IMR-90 (cell line): ENCODE data around the gene DDX41. TPM values are rescaled to one million over a fixed set of nuclear protein-coding genes. Genes with fewer than 3 reads are reported as not detected.

Experiments
- ATAC-seq: fragments of 200-7000 bp; cut with Tn5 transposase; 2 replicates; pipeline ENCODE4 v1.9.1; 2020; ENCODE audit warnings: low read depth, mild to moderate bottlenecking, moderate library complexity
- BruUV-seq: library from RNA; stranded (reverse); fragments of 400-500 nt; replicated peaks from 2 replicates; lab custom pipeline; 2021; lab: Mats Ljungman, UMichigan
- CTCF ChIA-PET: fragments of 300-600 bp; formaldehyde crosslinking; extraction: SDS; loops from one replicate; lab custom pipeline; 2021; ENCODE audit warnings: antibody characterized with exemption; lab: Yijun Ruan, JAX
- POLR2A ChIA-PET: fragments of 300-600 bp; sonication (Branson Sonifier 250); formaldehyde crosslinking; loops from one replicate; lab custom pipeline; 2022; ENCODE audit warnings: antibody characterized with exemption; ENCODE audit not compliant: unreplicated experiment; lab: Charles Lee
- DNase-seq: peaks from one replicate; pipeline ENCODE4 v3.0.0; 2013
- H2AFZ ChIP-seq: replicated peaks from 2 replicates; pipeline ENCODE3; 2013; ENCODE audit warnings: low read length, mild to moderate bottlenecking; ENCODE audit not compliant: poor library complexity
- H2AK5ac ChIP-seq: 2 replicates; pipeline ENCODE4 v1.6.1; 2013; ENCODE audit warnings: low read depth, low read length, inconsistent platforms
- H2AK9ac ChIP-seq: replicated peaks from 2 replicates; pipeline ENCODE3; 2013; ENCODE audit warnings: mild to moderate bottlenecking, low read depth, low read length, moderate library complexity; ENCODE audit not compliant: poor library complexity
- H2BK120ac ChIP-seq: 2 replicates; pipeline ENCODE4 v1.6.1; 2013; ENCODE audit warnings: low read depth, low read length, inconsistent platforms
- H2BK15ac ChIP-seq: 3 replicates; pipeline ENCODE4 v1.6.1; 2013; ENCODE audit warnings: low read depth, low read length, inconsistent platforms
- H2BK20ac ChIP-seq: 2 replicates; pipeline ENCODE4 v1.6.1; 2013; ENCODE audit warnings: low read depth, mild to moderate bottlenecking, inconsistent platforms, low read length, moderate library complexity
- H2BK5ac ChIP-seq: 2 replicates; pipeline ENCODE4 v1.6.1; 2013; ENCODE audit warnings: mild to moderate bottlenecking, low read depth, low read length, inconsistent platforms; ENCODE audit not compliant: poor library complexity, severe bottlenecking
- H3K14ac ChIP-seq: replicated peaks from 2 replicates; pipeline ENCODE4 v1.6.1; 2013; ENCODE audit warnings: low read depth, low read length, inconsistent platforms
- H3K18ac ChIP-seq: 2 replicates; pipeline ENCODE4 v1.6.1; 2013; ENCODE audit warnings: low read depth, low read length, control low read depth
- H3K23ac ChIP-seq: 2 replicates; pipeline ENCODE4 v1.6.1; 2013; ENCODE audit warnings: low read depth, low read length, inconsistent platforms
- H3K27ac ChIP-seq: 2 replicates; pipeline ENCODE4 v1.5.1; 2013; ENCODE audit warnings: mild to moderate bottlenecking, control low read depth, low read length; ENCODE audit not compliant: insufficient read depth
- H3K27me3 ChIP-seq: 2 replicates; pipeline ENCODE4 v1.6.1; 2013; ENCODE audit warnings: low read length; ENCODE audit not compliant: control insufficient read depth, insufficient read depth
- H3K36me3 ChIP-seq: 2 replicates; pipeline ENCODE4 v1.6.1; 2013; ENCODE audit warnings: low read length, mixed read lengths; ENCODE audit not compliant: control insufficient read depth, insufficient read depth
- H3K4ac ChIP-seq: 2 replicates; pipeline ENCODE4 v1.6.1; 2013; ENCODE audit warnings: low read depth, low read length, inconsistent platforms
- H3K4me1 ChIP-seq: 2 replicates; pipeline ENCODE4 v1.6.1; 2013; ENCODE audit warnings: low read length, mixed read lengths; ENCODE audit not compliant: control insufficient read depth, insufficient read depth
- H3K4me2 ChIP-seq: 2 replicates; pipeline ENCODE4 v1.6.1; 2013; ENCODE audit warnings: low read depth, mild to moderate bottlenecking, control low read depth, low read length, moderate library complexity
- H3K4me3 ChIP-seq: 2 replicates; pipeline ENCODE4 v1.5.1; 2013; ENCODE audit warnings: low read depth, mild to moderate bottlenecking, control low read depth, low read length, moderate library complexity; ENCODE audit not compliant: insufficient read depth
- H3K56ac ChIP-seq: 2 replicates; pipeline ENCODE4 v1.6.1; 2013; ENCODE audit warnings: low read length, inconsistent platforms; ENCODE audit not compliant: insufficient read depth; ENCODE audit errors: extremely low read depth
- H3K79me1 ChIP-seq, 2 experiments: 2 replicates each; pipeline ENCODE4 v1.6.1; 2013; ENCODE audit warnings: low read length in 2 of 2, inconsistent platforms in 1 of 2, low read depth in 1 of 2
- H3K9ac ChIP-seq: 2 replicates; pipeline ENCODE4 v1.6.1; 2013; ENCODE audit warnings: low read depth, low read length, control low read depth
- H3K9me1 ChIP-seq: 2 replicates; pipeline ENCODE4 v1.6.1; 2013; ENCODE audit warnings: low read length, inconsistent platforms; ENCODE audit not compliant: insufficient read depth
- H3K9me3 ChIP-seq: 2 replicates; pipeline ENCODE4 v1.6.1; 2013; ENCODE audit warnings: low read length; ENCODE audit not compliant: control insufficient read depth, insufficient read depth
- H4K20me1 ChIP-seq: 2 replicates; pipeline ENCODE4 v1.6.1; 2013; ENCODE audit warnings: low read length, inconsistent platforms; ENCODE audit not compliant: insufficient read depth
- H4K5ac ChIP-seq: 2 replicates; pipeline ENCODE4 v1.6.1; 2013; ENCODE audit warnings: mild to moderate bottlenecking, low read depth, low read length, control low read depth
- H4K8ac ChIP-seq, 2 experiments: 2 replicates each; pipeline ENCODE4 v1.6.1; 2013; ENCODE audit warnings: low read depth in 2 of 2, low read length in 2 of 2, control low read depth in 1 of 2, inconsistent platforms in 1 of 2
- H4K91ac ChIP-seq: 2 replicates; pipeline ENCODE4 v1.6.1; 2013; ENCODE audit warnings: low read depth, low read length, inconsistent platforms; ENCODE audit not compliant: insufficient read depth
- CHD1 ChIP-seq: IDR thresholded peaks from 2 replicates; pipeline ENCODE4 v1.6.1; 2012; ENCODE audit warnings: low read depth, low read length, improper control_type of control experiment
- CTCF ChIP-seq: conservative IDR thresholded peaks from 2 replicates; pipeline ENCODE4 v1.5.1; 2012; ENCODE audit warnings: mild to moderate bottlenecking, low read depth, low read length, improper control_type of control experiment
- SMC3 ChIP-seq: fragments of 150-350 bp; IDR thresholded peaks from 2 replicates; pipeline ENCODE4 v1.6.1; 2016; ENCODE audit warnings: low read depth, mild to moderate bottlenecking, antibody characterized with exemption, low read length, moderate library complexity
- USF2 ChIP-seq: fragments of 150-350 bp; IDR thresholded peaks from 2 replicates; pipeline ENCODE4 v1.6.1; 2017; ENCODE audit warnings: mild to moderate bottlenecking, antibody characterized with exemption, low read length, low read depth
- WGBS, 2 experiments: methylation state at CpG; one replicate each; pipeline versions ENCODE4 v1.1.5 to v1.1.7; 2013; ENCODE audit warnings: missing lambda C conversion rate in 2 of 2; ENCODE audit not compliant: insufficient read length in 1 of 2; ENCODE audit errors: extremely low coverage in 2 of 2; 5-methylcytosine and 5-hydroxymethylcytosine counted together
- dilution Hi-C: fragments of 300-500 bp; cut with HindIII; formaldehyde crosslinking; loops from one replicate; pipeline ENCODE4 v1.14.3; 2018; ENCODE audit warnings: low sequenced_read_pairs; ENCODE audit not compliant: unreplicated experiment
- in situ Hi-C: fragments of 300-500 bp; cut with MboI; formaldehyde crosslinking; loops from 3 replicates; pipeline ENCODE4 v1.14.3; 2019; ENCODE audit warnings: low sequenced_read_pairs, inconsistent platforms, mixed read lengths
- intact Hi-C: fragments of 100-400 bp; cut with micrococcal nuclease; formaldehyde crosslinking; loops from 2 replicates; pipeline ENCODE4 v1.10.0; 2022
- polyA plus RNA-seq, 3 experiments: library from polyadenylated mRNA; depleted of rRNA; stranded (reverse); fragments of >200 nt; gene quantifications; 2 replicates each; pipeline ENCODE4 v1.2.3, GENCODE V29; 2012; ENCODE audit warnings: low replicate concordance in 1 of 3
- total RNA-seq: library from RNA; depleted of rRNA; stranded (reverse); fragments of >200 nt; gene quantifications from 2 replicates; pipeline ENCODE4 v1.2.3, GENCODE V29; 2012

The DDX41 gene
- total and polyA plus RNA-seq, 2 of the 4 experiments (the other 2 are of a cell fraction), result 130 to 170 TPM

- Histone ChIP-seq H2BK120ac (no peak overlapping the region), H3K9me1 (peaks cover 16% of the 10 kb centered on the region), H2BK5ac (no peak overlapping the region), H3K79me1 (peaks cover 0 to 19% of the 10 kb centered on the region in 2 experiments; a peak in 2 of 4 replicates), H2BK15ac (no peak overlapping the region), H3K9ac (no peak overlapping the region), H2BK20ac (no peak overlapping the region), H3K56ac (no peak overlapping the region), H3K4me2 (no peak overlapping the region), H2AFZ (peak overlapping the region; percentile 74), H4K20me1 (peaks cover 17% of the 10 kb centered on the region), H3K27ac (no peak overlapping the region), H4K8ac (no peak overlapping the region), H3K23ac (no peak overlapping the region), H3K27me3 (no peaks in the 10 kb centered on the region), H2AK9ac (no peak overlapping the region), H3K9me3 (no peaks in the 10 kb centered on the region), H2AK5ac (no peak overlapping the region), H3K4me3 (no peak overlapping the region), H3K14ac (no peak overlapping the region), H4K91ac (no peak overlapping the region), H3K18ac (no peak overlapping the region), H3K36me3 (peaks cover 2% of the 10 kb centered on the region; the same call in 1 of the 2 replicates), H3K4me1 (peaks cover 14% of the 10 kb centered on the region), H4K5ac (no peak overlapping the region), H3K4ac (no peak overlapping the region)
- in situ Hi-C loops (no loop called here), intact Hi-C loops (no loop called here), dilution Hi-C loops (no loop called here)
- CTCF ChIA-PET, result no interaction called here
- ATAC-seq, result no peak
- no TSS peak for BruUV-seq
- no CpG with 5 or more reads among the region's 4 CpGs for WGBS, 2 experiments
- POLR2A ChIA-PET, result no interaction called here
- DNase-seq, result no peak
- TF ChIP-seq CHD1, result no peak
- no peak for TF ChIP-seq CTCF
- TF ChIP-seq SMC3, result no peak
- peak; percentile 50 for TF ChIP-seq USF2
Observed at GRCh38 chr5:177557041-177557647, 40.4 kb upstream of the DDX41 start.
